NOMO-1 treated with DMSO at 0.1 percent for 48 hours (cell line): ENCODE data around the gene CDK18.

Source experiments
- DNase-seq: peaks from one replicate; lab custom pipeline; 2025; ENCODE audit not compliant: unreplicated experiment; lab: John Stamatoyannopoulos, UW

The CDK18 gene

GRCh38 chr1:205535866-205536758, 31.6 kb downstream of the CDK18 start:
- DNase-seq, result no peak

GRCh38 chr1:205536759-205537361, 32.4 kb downstream of the CDK18 start:
- DNase-seq, result no peak

- no peak for DNase-seq
Observed at GRCh38 chr1:205537386-205538018, 33.0 kb downstream of the CDK18 start.

- DNase-seq, result no peak
Observed at GRCh38 chr1:205538235-205538840, 33.9 kb downstream of the CDK18 start.

- no peak for DNase-seq
Observed at GRCh38 chr1:205541161-205541886, 36.9 kb downstream of the CDK18 start.

GRCh38 chr1:205542367-205542766, 37.9 kb downstream of the CDK18 start:
- DNase-seq, result no peak

- DNase-seq, result no peak
Observed at GRCh38 chr1:205543351-205544301, 39.2 kb downstream of the CDK18 start.

- no peak for DNase-seq
Observed at GRCh38 chr1:205545001-205545919, 40.8 kb downstream of the CDK18 start.

- DNase-seq, result no peak
Observed at GRCh38 chr1:205545991-205546390, 41.5 kb downstream of the CDK18 start.

GRCh38 chr1:205546541-205546940, 42.1 kb downstream of the CDK18 start:
- no peak for DNase-seq

- no peak for DNase-seq
Observed at GRCh38 chr1:205547936-205548827, 43.7 kb downstream of the CDK18 start.

- no peak for DNase-seq
Observed at GRCh38 chr1:205554026-205554811, 49.8 kb downstream of the CDK18 start.

GRCh38 chr1:205561501-205562203, 57.2 kb downstream of the CDK18 start:
- no peak for DNase-seq

GRCh38 chr1:205563927-205564441, 59.5 kb downstream of the CDK18 start:
- DNase-seq, result no peak

- no peak for DNase-seq
Observed at GRCh38 chr1:205565799-205566198, 61.3 kb downstream of the CDK18 start.

GRCh38 chr1:205567716-205568115, 63.2 kb downstream of the CDK18 start:
- no peak for DNase-seq
